Effector memory CD8-positive, alpha-beta T cell (primary cell): Measurements from ENCODE around the gene SRCIN1.
"Not testable (repeated sequence)": the region's sequence is repeated elsewhere in the genome, so short reads cannot be mapped to it uniquely, and the experiment has no call there.

Experiments used
- ATAC-seq: fragments of 150-1000 bp; cut with Tn5 transposase; replicated peaks from 2 replicates; pipeline ENCODE4 v1.10.0; 2021; ENCODE audit warnings: mild to moderate bottlenecking, moderate library complexity
- DNase-seq, 3 experiments: peaks; one replicate each; pipeline ENCODE4 v3.0.0; 2021
- H3K27ac Mint-ChIP-seq, 2 donors: one replicate each; pipeline ENCODE4 v1.8.0; 2022; ENCODE audit warnings: mild to moderate bottlenecking in 2 of 2, mixed read lengths in 2 of 2, moderate library complexity in 2 of 2
- H3K27me3 Mint-ChIP-seq, 2 donors: one replicate each; pipeline ENCODE4 v1.8.0; 2022; ENCODE audit warnings: mixed read lengths in 2 of 2
- H3K36me3 Mint-ChIP-seq: one replicate; pipeline ENCODE4 v1.8.0; 2022; ENCODE audit warnings: mild to moderate bottlenecking, moderate library complexity, mixed read lengths; ENCODE audit not compliant: insufficient read depth
- H3K4me1 Mint-ChIP-seq, 2 donors: one replicate each; pipeline ENCODE4 v1.8.0; 2022; ENCODE audit warnings: low read depth in 2 of 2, mixed read lengths in 2 of 2
- H3K4me3 Mint-ChIP-seq, 2 donors: one replicate each; pipeline ENCODE4 v1.8.0; 2022; ENCODE audit warnings: mild to moderate bottlenecking in 2 of 2, mixed read lengths in 2 of 2, moderate library complexity in 2 of 2
- H3K9me3 Mint-ChIP-seq, 2 donors: one replicate each; pipeline ENCODE4 v1.8.0; 2022; ENCODE audit warnings: mixed read lengths in 2 of 2

The SRCIN1 gene

DNA sequence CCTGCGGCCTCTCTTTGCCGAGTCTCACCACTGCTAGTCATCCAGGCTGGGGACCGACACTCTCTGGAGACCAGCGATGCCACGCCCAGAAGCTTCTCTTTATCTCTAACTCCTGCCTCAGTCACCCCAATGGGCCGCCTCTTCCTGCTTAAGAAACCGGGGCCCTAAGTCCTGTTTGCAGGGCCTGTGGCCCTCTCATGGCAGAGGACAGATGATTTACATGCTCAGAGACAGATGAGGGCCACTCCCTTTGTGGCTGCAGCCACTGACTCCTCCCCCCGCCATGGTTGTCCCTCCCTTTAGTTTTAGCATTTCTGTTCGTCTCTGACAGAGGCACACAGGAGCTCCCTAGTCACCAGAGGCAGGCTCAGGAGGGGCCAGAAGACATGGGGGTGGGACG is 106.5 kb downstream of the SRCIN1 start:
- DNase-seq, H3K9me3 Mint-ChIP-seq, H3K36me3 Mint-ChIP-seq, H3K4me1 Mint-ChIP-seq, ATAC-seq, H3K4me3 Mint-ChIP-seq, H3K27ac Mint-ChIP-seq: not testable (repeated sequence)
- peaks cover 8 to 31% of the 10 kb centered on the region in 2 donors for H3K27me3 Mint-ChIP-seq

DNA sequence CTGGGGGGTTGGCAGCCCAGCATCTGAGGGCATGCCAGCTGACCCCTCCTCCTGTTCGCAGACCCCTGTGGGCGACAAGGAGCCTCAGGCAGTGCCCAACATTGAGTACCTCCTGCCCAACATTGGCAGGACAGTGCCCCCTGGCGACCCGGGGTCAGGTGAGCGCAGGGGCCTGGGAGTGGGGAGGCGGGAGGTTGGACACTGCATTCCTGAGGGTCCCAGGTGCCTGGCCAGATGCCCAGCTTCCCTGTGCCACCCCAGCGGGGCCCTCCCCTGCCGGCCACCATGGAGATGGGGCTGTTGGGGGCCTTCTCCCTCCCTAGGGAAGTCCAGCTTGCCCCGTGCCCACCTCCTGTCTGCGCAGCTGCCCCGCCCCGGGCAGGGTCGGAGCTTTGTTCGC is 107.4 kb downstream of the SRCIN1 start:
- no peaks in the 10 kb centered on the region for H3K4me1 Mint-ChIP-seq
- H3K36me3 Mint-ChIP-seq: no peaks in the 10 kb centered on the region
- H3K27me3 Mint-ChIP-seq: peaks cover 8 to 25% of the 10 kb centered on the region in 2 donors
- ATAC-seq: no peak
- no peak overlapping the region for H3K4me3 Mint-ChIP-seq
- no peaks in the 10 kb centered on the region for H3K9me3 Mint-ChIP-seq
- no peak for DNase-seq
- H3K27ac Mint-ChIP-seq: no peak overlapping the region

DNA sequence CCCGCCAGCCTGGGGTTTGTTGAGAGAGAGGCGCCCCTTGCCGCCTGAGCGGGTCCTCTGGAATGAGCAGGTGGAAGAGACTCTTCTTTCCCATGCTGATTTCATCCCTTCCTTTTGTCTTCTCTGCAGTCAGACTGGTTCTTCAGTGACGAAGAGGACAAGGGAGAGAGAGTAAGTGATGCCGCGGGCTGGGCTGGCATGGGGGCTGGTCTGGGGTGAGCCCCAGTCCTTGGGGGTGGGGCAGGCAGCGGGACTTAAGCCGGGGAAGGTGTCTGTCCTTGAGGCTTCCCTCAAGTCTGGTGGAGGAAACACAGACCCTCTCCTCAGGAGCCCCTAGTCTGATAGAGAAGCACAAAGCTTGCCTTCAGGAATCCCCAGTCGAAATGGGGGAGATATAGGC is 108.1 kb downstream of the SRCIN1 start:
- ATAC-seq, H3K9me3 Mint-ChIP-seq, H3K4me3 Mint-ChIP-seq, H3K36me3 Mint-ChIP-seq, H3K4me1 Mint-ChIP-seq, H3K27ac Mint-ChIP-seq, DNase-seq: not testable (repeated sequence)
- peaks cover 3 to 22% of the 10 kb centered on the region in 2 donors for H3K27me3 Mint-ChIP-seq

DNA sequence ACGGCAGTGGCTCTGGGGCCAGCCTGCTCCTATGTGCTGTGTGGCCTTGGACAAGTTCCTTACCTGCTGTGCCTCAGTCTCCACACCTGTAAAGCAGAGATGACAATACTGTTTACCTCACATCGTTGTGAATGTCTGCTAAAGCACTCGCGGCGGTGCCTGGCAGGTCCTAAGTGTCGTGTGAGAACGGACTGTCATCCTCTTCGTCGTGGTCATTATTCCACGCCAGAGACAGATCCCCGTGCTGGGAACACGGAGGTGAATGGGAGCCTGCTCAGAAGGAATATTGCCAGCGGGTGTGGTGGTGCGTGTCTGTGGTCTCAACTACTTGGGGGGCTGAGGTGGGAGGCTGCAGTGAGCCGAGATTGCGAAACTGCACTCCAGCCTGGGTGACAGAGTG is 111.6 kb downstream of the SRCIN1 start:
- H3K4me1 Mint-ChIP-seq, ATAC-seq, H3K4me3 Mint-ChIP-seq, H3K9me3 Mint-ChIP-seq, DNase-seq, H3K36me3 Mint-ChIP-seq, H3K27ac Mint-ChIP-seq: not testable (repeated sequence)
- peaks cover 0 to 23% of the 10 kb centered on the region in 2 donors for H3K27me3 Mint-ChIP-seq

DNA sequence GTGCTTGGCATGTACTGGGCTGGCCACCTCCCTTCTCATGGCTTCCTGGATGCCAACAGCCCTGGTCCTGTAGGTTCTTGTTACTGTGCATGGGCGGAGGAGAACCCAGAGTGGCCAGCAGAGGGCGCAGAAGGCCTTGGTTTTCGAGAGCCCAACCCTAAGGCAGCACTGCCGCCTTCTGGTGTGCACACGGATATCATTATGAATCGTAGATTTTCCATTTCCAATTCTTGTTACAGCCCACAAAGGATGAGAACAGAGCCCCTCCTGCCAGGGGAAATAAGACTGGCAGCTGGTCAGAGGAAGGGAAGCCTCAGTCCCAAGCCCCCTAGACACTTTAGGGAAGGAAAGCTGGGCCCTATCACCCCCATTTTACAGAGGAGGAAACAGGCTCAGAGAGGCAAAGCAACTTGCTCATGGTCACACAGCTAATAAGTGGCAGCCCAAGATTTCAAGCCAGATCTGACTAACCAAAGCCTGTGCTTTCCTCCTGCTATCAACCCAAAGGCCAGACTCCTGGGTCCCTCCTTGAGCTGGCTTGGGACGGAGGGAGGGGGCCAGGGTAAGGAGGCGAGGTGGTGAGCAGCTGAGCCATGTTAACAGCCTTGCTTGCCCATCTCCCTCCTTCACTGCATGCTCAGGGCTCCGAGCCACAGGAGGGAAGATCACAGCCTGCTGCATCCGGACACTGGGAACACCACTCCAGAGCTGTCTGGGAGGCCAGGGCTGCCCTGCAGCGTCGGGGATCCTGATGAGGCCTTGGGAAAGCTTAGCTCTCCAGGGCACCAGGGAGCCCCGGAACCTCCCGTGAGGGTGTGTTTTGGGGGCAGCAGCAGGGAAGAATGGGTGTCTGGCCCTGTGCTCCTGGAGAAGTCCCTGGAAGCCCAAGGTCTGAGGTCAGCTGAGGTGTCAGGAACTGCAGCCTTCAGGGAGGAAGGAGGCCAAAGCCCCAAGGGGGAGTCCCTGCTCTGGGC is 113.4 kb downstream of the SRCIN1 start:
- peak; percentile 84 to 90 (median 88) for DNase-seq
- peak; percentile 77 for ATAC-seq
- H3K4me1 Mint-ChIP-seq, H3K9me3 Mint-ChIP-seq, H3K4me3 Mint-ChIP-seq, H3K36me3 Mint-ChIP-seq: not testable (repeated sequence)
- H3K27ac Mint-ChIP-seq: peak overlapping the region in 1 of 2 donors; percentile 15
- peaks cover 0 to 17% of the 10 kb centered on the region in 2 donors for H3K27me3 Mint-ChIP-seq

DNA sequence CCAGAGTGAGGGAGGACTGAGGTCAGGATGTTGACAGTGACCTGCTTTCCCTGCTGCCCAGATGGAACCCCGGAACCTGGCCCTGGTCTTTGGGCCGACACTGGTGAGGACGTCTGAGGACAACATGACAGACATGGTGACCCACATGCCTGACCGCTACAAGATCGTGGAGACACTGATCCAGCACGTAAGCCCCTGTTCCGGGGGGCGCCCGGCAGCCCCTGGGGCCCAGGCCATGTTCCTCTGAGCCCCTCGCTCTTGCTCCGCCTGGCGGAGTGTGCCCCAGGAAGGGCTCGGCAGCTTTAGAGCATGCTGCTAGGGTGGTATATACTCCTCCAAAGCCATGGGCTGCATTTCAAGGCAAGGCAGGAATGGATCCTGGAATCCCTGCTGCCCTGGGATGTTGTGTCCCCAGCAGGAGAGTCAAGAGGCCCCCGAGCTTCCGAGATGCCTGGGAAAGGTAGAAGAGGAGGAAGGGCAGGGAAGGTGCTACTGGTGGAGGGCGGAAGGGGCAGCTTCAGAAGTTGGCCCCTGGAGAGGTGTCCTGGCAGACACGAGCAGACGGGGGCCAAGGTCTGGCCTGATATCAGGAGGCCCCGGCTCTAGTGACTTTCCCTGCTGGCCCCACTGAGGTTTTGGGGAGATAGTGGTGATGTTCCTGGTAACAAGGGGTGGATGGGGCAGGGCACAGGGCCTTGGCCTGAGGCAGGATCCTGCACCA is 114.2 kb downstream of the SRCIN1 start:
- not testable (repeated sequence) for H3K36me3 Mint-ChIP-seq, H3K4me3 Mint-ChIP-seq, DNase-seq, H3K9me3 Mint-ChIP-seq, H3K27ac Mint-ChIP-seq, ATAC-seq, H3K4me1 Mint-ChIP-seq
- H3K27me3 Mint-ChIP-seq: peaks cover 0 to 14% of the 10 kb centered on the region in 2 donors

DNA sequence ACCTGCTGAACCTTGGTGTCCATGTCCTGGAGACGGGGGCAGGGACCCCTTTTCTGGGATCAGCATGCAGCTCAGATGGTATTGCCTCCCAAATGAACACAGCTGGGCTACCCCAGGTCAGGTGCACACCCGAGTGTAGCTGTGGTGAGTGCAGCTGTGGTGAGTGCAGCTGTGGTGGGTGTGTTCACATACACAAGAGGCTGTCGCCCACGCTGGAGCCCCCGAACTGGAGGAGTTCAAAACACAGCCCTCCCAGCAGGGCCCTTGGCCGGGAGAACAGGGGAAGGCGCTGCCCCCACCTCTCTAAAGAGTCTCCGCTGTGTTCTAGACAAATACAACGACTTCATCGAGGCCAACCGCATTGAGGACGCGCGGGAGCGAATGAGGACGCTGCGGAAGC is 116.0 kb downstream of the SRCIN1 start:
- peaks cover 0 to 24% of the 10 kb centered on the region in 2 donors for H3K27me3 Mint-ChIP-seq

DNA sequence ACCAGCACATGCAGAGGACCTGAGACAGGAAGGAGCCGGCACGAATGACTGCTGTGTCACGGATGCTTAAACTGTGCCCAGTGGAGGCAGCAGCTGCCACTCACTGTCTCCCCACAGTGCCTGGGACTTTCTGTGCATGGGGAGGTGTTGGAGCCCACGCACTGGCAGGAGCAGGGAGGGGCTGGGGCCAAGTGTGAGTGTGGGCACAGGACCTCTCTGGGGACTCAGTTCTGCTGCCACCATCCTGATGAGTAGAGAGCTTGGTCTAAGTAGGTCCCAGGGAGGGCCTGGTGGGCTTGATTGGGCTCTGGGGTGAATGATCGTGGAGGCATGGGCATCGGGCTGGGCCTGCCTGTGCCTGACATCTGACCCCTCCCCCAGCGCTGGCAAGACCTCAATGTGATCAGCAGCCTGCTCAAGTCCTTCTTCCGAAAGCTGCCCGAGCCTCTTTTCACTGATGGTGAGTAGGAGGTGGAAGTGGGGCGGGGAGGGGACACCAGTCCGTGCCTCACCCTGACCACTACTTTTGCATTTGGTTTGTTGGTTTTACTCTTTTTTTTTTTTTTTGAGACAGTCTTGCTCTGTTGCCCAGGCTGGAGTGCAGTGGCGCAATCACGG is 120.0 kb downstream of the SRCIN1 start:
- H3K4me3 Mint-ChIP-seq: peak overlapping the region; percentile 68 to 69
- ATAC-seq (peak; percentile 72), DNase-seq (peak; percentile 18 to 38 (median 23))
- peak overlapping the region; percentile 38 to 52 for H3K27ac Mint-ChIP-seq
- H3K9me3 Mint-ChIP-seq, H3K36me3 Mint-ChIP-seq: not testable (repeated sequence)
- peaks cover 0 to 34% of the 10 kb centered on the region in 2 donors for H3K27me3 Mint-ChIP-seq
- peaks cover 14 to 22% of the 10 kb centered on the region in 2 donors for H3K4me1 Mint-ChIP-seq

More for the DNA sequence above, 116.0 kb downstream of the SRCIN1 start:
- not testable (repeated sequence) for DNase-seq, H3K9me3 Mint-ChIP-seq, H3K4me3 Mint-ChIP-seq, H3K36me3 Mint-ChIP-seq, H3K27ac Mint-ChIP-seq, ATAC-seq
- peaks cover 13% of the 10 kb centered on the region in 2 donors for H3K4me1 Mint-ChIP-seq

DNA sequence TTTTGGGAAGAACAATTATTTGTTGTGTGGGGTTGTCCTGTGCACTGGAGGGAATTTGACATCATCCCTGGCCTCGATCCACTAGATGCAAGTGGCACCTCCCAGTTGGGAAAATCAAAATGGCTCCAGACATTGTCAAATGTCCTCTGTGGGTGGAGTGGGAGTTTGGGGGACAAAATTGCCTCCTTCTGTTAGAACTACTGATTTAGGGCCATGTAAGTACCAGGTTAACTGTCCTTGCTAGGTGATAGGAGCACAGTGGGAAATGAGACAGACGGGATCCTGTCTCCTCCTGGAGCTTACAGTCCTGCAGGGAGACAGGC is 120.6 kb downstream of the SRCIN1 start:
- Mint-ChIP-seq H3K4me1 (peaks cover 14 to 22% of the 10 kb centered on the region in 2 donors), H3K4me3 (peak overlapping the region; percentile 68 to 69), H3K27ac (peak overlapping the region; percentile 38 to 52), H3K27me3 (peaks cover 0 to 34% of the 10 kb centered on the region in 2 donors), H3K36me3 (peaks cover 5% of the 10 kb centered on the region), H3K9me3 (no peaks in the 10 kb centered on the region)
- ATAC-seq (no peak), DNase-seq (no peak)

DNA sequence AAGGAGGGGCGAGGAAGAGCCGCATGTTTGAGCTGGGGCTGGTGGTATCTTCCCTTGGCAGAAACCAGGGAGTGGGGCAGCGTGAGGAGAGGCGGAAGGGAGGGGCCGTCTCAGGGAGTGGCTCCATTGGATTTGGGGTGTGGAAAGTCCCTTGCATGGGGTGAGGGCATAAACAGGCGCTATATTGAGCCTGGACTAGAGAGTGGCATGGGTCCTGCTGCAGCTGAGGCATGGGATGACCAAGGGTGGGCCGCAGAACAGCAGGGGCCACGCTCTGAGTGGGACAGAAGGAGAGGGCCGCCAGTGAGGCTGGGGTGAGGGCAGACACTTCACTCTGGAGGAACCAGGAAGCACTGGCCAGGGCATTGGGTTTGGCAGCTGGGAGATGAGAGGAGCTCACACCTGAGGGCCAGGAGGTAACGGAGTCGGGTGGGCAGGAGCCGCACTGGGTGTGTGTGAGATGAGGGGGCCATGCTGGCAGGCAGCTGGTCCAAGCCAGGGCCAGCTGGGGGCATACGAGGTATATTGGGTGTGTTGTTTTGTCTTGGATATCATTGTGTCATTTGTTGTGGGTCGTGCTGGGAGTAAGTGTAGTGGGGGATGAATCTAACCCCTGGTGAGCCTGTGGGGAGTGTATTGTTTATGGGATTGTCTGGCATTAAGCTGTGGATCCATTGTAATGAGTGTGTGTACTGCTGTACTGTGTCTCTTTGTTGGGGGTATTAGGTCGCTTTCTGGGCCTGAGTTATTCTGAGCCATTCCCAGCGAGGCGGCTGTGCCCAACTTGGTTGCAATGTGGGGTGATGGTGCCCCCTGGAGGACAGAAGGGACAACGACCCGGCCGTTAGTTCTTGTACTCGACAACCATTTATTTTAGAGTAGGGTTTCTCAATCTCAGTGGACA is 121.3 kb downstream of the SRCIN1 start:
- peaks cover 14 to 22% of the 10 kb centered on the region in 2 donors for H3K4me1 Mint-ChIP-seq
- peak overlapping the region; percentile 68 to 69 for H3K4me3 Mint-ChIP-seq
- peak overlapping the region; percentile 38 to 52 for H3K27ac Mint-ChIP-seq
- ATAC-seq (peak; percentile 75), DNase-seq (peak; percentile 43 to 49 (median 46))
- H3K9me3 Mint-ChIP-seq, H3K36me3 Mint-ChIP-seq: not testable (repeated sequence)
- peaks cover 0 to 28% of the 10 kb centered on the region in 2 donors for H3K27me3 Mint-ChIP-seq

DNA sequence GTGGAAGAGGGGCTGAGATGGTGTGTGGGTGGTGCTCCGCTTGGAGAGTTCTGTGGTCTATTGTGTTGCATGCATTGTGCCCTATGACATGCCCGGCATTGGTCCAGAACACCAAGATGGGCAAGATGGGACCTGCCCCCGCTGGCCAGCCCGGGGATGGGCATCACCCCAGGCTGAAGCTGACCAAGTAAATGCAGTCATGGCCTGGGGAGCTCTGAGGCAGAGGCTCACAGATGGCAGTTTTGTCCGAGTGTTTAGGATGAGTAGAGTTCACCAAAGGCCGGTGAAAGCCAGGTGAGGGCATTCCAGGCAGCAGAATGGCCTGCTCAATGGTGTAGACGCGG is 123.1 kb downstream of the SRCIN1 start:
- H3K9me3 Mint-ChIP-seq, ATAC-seq, DNase-seq, H3K36me3 Mint-ChIP-seq, H3K4me3 Mint-ChIP-seq, H3K27ac Mint-ChIP-seq: not testable (repeated sequence)
- Mint-ChIP-seq H3K27me3 (peaks cover 0 to 26% of the 10 kb centered on the region in 2 donors), H3K4me1 (peaks cover 14 to 22% of the 10 kb centered on the region in 2 donors)

DNA sequence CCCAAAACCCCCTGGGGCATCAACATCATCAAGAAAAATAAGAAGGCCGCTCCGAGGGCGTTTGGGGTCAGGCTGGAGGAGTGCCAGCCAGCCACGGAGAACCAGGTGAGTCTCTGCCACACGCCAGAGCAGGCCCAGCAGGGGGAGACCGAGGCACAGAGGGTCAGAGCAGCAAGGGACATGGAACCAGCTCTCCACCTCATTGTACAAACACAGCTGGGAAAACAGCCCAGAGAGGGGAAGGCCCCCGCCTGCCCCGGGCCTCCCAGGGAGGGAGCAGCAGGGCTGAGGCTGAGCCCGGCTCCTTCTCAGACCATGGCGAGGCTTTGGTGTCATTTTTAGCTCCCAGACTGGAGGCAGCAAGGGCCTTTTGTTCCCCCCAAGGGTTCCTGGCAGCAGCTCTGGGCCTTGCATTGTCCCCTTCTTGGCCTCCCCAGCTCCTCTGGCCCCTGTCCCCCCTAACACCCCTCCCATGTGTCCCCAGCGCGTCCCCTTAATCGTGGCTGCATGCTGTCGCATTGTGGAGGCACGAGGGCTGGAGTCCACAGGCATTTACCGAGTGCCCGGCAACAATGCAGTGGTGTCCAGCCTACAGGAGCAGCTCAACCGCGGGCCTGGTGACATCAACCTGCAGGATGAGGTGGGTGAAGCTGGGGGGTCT is 123.6 kb downstream of the SRCIN1 start:
- not testable (repeated sequence) for H3K27ac Mint-ChIP-seq, ATAC-seq, H3K9me3 Mint-ChIP-seq, DNase-seq, H3K36me3 Mint-ChIP-seq, H3K4me3 Mint-ChIP-seq
- peaks cover 14 to 22% of the 10 kb centered on the region in 2 donors for H3K4me1 Mint-ChIP-seq
- peaks cover 0 to 26% of the 10 kb centered on the region in 2 donors for H3K27me3 Mint-ChIP-seq
